D721Med (cell line): ENCODE results near the gene SNX7.

ENCODE experiments used
- DNase-seq: peaks from one replicate; pipeline ENCODE4 v3.0.0; 2011; ENCODE audit warnings: low spot score; ENCODE audit not compliant: insufficient read length
- FAIRE-seq: peaks from 2 replicates; lab custom pipeline; 2011; peaks lifted over from hg19 to GRCh38; lab: Jason Lieb, UNC
- TF ChIP-seq, protein P1 (sequence below): IDR thresholded peaks from 2 replicates; pipeline ENCODE4 v1.5.1; 2012; ENCODE audit warnings: mild to moderate bottlenecking, control low read depth; ENCODE audit not compliant: insufficient read depth; ENCODE audit errors: missing control alignments

Gene SNX7

DNA sequence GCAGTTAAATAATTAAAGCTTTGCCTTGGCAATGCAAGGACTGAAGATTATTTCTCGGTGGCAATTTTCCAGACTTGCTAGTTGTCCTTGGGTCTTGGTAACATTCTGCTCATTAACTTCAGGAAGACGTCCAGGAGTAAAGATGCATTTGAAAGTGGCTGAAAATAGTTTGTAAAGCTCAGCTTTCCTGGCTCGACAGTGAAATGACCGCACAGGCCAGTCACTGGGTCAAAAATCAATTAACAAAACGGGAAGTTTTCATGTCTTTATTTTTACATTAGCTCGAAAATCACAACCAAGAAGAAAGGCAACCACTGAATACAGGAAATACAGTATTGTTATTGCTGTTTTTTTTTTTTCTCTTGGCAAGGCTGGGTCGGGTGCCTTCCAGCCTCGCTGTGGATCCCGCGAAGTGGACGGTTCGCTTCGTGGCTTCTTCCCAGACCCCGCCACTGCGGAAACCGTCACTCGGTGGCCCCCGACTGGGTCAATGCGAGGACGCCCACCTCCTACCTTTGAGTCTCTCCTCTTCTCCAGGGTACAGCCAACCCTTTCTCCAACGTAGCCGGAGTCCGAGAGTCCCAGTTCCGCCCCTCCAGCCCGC lies 479 bp upstream of the SNX7 start:
- FAIRE-seq = no peak
- no peak for DNase-seq
- TF ChIP-seq, protein P1, sequence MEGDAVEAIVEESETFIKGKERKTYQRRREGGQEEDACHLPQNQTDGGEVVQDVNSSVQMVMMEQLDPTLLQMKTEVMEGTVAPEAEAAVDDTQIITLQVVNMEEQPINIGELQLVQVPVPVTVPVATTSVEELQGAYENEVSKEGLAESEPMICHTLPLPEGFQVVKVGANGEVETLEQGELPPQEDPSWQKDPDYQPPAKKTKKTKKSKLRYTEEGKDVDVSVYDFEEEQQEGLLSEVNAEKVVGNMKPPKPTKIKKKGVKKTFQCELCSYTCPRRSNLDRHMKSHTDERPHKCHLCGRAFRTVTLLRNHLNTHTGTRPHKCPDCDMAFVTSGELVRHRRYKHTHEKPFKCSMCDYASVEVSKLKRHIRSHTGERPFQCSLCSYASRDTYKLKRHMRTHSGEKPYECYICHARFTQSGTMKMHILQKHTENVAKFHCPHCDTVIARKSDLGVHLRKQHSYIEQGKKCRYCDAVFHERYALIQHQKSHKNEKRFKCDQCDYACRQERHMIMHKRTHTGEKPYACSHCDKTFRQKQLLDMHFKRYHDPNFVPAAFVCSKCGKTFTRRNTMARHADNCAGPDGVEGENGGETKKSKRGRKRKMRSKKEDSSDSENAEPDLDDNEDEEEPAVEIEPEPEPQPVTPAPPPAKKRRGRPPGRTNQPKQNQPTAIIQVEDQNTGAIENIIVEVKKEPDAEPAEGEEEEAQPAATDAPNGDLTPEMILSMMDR = no peak

DNA sequence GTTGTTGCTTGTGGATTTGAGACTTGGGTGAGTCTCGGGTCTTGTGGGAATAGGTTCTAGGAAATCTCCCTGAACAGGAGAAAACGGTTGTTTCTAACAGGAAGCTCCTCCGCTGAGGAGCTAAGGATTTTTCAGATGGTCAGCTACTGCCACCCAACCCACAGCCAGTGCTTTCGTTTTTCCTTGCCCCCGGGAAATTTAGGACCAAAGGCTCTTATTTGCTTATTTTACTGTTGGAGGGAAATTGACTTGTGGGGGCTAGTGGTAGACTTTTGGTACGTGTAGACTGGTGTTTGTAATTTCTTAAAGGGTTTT lies 792 bp downstream of the SNX7 start:
- TF ChIP-seq, protein P1 = no peak
- no peak for FAIRE-seq
- no peak for DNase-seq

GRCh38 chr1:98668733-98669132 lies 7.2 kb downstream of the SNX7 start:
- DNase-seq (no peak), FAIRE-seq (no peak)
- TF ChIP-seq, protein P1 = no peak

GRCh38 chr1:98669355-98670296 lies 8.1 kb downstream of the SNX7 start:
- no peak for FAIRE-seq

GRCh38 chr1:98672189-98672588 lies 10.7 kb downstream of the SNX7 start:
- FAIRE-seq (no peak), DNase-seq (no peak)
- TF ChIP-seq, protein P1 = no peak

More at GRCh38 chr1:98669355-98670296, 8.1 kb downstream of the SNX7 start:
- DNase-seq = no peak
- TF ChIP-seq, protein P1 = no peak

DNA sequence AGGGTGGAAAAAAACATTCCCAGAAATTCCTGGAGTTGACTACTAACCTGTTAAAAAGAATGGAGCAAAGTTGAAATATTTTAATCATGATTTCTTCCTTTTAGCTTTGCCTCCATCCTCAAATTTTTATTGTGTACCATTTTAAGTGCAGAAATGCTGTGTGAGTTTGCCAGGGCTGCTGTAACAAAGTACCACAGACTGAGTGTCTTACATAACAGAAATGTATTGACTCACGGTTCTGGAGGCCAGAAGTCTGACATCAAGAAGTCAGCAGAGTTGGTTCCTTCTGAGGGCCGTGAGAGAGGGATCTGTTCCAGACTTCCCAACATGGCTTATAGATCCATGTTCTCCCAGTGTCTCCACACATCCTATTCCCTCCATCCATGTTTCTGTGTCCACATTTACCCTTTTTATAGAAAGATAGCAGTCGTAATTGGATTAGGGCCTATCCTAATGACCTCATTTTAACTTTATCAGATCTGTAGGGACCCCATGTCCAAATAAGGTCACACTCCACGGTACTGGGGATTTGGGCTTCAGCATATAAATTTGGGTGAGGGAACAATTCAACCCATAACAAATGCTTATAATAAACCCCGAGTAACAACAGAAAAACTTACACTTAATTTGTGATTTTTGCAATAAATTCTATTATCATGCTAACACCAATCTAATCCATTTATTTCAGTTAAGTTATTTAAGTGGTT lies 12.7 kb downstream of the SNX7 start:
- no peak for FAIRE-seq
- TF ChIP-seq, protein P1 = no peak

More for the DNA sequence above, 12.7 kb downstream of the SNX7 start:
- DNase-seq = no peak
